A204.1 (cell line): ENCODE data around the gene CRTC1.

Experiments used
- FAIRE-seq: peaks from 2 replicates; lab custom pipeline; 2012; peaks lifted over from hg19 to GRCh38; lab: Jason Lieb, UNC

The CRTC1 gene

DNA sequence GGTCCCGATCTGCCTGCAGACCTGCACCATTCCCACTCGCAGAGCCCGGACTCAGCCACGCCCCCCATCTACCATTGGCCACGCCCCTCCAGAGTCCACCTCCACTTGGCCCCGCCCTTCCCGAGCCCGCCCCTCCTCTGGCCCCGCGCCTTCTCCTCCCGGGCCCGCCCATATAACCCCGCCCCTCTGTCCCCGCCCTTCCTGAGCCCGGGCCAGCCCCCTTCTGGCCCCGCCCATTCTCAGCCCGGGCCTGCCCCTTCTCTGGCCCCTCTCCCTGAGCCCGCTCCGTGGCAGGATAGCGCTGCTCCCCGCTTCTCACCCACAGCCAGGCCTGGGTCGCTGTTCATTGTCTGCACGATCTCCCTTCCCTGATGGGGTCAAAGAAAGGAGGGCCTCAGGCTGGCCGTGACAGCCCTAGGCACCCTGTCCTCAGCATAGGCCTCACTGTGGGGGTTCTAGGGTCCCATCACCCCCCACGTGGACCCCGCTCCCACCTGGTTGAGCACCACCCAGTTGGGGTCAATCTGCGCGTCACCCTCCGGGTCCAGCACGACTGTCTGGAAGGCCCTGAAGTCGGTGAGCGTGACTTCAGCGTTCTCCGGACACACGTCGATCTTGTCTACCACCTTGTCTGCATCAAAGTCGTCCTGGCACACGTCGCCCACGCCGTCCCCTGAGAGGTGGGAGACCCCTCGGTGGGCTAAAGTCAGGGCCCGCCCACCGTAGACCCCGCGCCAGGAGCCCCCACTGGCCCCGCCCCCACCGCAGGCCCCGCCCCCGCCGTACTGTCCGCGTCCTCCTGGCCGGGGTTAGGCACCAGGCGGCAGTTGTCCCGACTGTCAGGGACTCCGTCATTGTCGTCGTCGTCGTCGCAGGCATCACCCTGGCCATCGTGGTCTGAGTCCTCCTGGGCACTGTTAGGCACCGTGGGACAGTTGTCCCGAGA, 102.0 kb downstream of the CRTC1 start:
- no peak for FAIRE-seq

DNA sequence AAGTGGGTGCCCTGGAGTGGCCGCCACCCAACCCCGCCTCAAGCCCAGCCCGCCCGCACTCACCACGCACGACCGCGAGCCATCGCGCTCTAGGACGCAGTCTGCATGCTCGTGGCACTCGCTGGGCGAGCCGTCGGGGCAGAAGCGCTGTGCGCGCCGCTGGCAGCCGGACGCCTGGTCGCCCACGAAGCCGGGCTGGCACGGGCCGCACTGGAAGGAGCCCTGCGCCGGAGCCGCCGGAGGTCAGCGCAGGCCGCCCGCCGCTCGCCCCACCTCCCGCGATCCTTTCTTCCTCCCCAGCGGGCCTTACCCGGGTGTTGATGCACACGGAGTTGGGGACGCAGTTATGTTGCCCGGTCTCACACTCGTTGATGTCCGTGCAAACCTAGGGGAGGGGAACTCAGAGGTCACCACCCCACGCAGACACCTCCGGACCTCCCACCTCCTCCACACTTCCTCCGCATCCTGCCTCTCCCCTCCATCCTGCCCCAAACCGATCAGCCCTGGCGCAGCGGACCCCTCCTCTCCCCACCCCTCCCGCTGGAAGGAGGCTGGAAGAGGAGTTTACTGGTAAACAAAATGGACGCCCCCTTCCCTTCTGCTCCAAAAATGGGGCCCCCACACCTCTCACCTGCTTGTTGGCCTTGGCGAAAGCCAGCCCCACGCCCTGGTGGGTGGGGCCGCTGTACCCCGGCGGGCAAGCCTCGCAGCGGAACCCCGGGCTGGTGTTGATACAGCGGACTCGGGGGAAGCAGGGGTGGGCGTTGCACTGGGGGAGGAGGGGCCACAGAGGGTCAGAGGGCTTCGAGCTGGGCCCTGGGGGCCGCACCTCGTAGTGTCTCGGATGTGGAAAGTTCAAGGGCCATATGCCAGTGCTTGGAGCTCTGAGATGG, 105.3 kb downstream of the CRTC1 start:
- no peak for FAIRE-seq

DNA sequence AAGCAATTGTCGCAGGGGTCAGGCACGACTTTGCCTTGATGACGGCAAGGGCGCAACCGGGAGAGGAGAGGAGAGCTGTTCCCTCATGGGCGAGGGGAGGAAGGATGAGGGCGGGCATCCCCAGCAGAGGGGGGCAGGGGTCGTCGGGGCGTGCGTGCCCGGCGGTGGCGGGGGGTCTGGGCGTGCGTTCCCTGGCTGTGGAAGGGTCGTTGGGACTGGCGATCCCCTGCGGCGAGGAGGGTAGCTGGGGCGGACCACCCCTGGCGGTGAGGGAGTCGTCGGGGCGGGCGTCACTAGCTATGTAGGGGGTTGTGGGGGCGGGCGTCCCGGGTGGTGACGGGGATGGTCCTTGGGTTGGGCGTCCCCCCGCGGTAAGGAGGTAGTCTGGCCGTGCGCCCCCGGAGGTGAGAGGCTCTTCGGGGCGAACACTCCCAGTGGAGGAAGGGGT, 106.0 kb downstream of the CRTC1 start:
- FAIRE-seq, result no peak

DNA sequence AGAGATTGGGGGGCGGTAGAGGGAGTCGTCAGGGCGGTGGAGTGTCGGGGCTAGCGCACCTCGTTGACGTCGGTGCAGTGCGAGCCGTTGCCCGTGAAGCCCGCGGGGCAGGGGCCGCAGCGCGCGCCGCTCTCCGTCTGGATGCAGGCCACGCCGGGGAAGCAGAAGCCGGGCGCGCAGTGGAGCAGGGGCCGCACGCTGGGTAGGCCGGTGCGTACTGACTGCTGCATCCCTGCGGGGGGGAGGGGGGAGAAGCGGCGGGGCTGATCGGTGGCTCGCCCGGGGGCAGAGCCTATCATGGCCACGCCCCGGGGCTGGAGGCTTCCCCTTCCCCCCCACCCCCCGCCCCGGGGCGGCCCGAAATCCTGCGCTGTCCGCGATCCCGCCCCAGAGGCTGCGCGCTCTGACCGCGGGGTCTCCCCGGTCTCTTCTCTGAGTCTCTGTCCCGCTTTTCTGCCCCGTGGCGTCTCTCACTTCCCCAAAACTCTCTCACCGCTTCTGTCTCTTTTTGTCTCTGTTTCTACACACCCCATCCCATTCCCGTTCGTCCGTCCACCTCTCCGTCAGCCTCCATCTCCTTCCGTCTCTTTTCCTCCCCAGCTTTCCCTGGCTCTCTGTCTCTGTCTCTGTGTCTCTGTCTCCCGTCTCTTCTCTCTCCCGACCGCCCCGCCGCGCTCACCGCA, 106.5 kb downstream of the CRTC1 start:
- FAIRE-seq, result no peak

DNA sequence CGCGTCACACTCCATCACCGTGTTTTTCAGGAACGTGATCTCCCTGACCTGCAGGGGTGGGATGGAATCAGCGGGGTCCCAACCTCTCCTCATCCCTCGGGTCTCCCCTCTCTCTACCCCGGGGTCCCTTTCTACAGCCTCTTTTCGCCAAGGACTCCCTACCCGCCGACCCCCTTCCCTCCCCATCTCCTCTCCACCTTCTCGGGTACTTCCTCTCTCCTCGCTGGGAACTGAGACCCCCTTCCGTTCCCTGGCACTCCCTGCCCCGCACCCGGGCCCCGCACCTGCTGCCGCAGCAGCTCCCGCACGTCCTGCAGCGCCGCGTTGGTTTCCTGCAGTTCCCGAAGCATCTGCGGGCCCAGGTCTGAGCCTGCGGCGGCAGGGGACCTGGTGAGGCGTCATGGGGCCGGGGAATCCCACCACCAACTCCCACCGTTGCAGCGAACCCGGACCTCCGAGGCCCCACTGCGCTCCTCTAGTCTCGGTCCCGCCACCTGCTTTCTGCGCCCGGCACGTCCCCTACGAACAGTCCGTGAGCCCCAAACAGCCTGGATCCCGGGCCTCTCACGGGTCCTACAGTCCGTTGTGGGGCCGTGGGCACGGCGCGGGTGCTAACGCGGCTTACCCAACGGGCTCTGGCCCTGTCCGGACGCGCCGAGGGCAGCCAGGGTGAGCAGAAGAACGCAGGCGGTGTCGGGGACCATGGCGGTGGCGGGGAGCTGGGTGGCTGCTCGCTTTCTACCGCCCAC, 107.3 kb downstream of the CRTC1 start, which contains the start of gene COMP:
COMP (minus strand) TSS at position 740 of the 749 bp plus-strand sequence; CDS start at position 704, 36 bp downstream.
- FAIRE-seq, result no peak

DNA sequence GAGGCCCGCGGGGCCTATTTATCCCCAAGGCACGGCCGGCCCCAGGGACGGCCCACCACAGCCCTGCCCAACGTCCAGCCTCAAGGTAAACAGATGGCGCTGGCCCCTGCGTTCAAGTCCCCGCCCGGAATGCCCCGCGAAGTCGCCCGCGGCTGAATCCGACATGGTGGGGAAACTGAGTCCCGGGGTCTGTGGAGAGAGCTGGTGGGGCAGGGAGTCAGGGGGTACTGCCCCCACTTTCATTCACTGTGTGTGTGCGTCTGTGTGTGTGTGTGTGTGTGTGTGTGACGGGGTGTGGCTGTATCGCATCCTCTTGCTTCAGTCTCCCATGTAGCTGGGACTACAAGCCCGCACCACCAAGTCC, 107.8 kb downstream of the CRTC1 start:
- FAIRE-seq, result no peak

DNA sequence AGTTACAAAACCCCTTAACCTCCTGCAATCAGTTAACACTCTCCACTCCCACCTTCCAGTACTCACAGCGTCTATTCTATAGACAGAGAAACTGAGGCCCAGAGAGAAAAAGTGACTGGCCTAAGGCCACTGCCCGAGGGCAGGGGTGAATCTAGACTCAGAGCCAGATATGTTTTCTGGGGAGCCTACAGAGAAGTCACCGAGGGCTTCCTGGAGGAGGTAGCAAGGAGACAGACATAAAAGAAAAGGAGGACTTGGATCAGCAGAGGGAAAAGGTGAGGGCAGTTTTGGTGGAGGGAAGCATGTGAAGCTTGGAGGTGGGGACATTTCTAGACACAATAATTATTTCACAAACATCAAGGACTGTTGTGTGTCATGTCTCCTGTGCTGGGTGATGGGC, 109.2 kb downstream of the CRTC1 start:
- no peak for FAIRE-seq

DNA sequence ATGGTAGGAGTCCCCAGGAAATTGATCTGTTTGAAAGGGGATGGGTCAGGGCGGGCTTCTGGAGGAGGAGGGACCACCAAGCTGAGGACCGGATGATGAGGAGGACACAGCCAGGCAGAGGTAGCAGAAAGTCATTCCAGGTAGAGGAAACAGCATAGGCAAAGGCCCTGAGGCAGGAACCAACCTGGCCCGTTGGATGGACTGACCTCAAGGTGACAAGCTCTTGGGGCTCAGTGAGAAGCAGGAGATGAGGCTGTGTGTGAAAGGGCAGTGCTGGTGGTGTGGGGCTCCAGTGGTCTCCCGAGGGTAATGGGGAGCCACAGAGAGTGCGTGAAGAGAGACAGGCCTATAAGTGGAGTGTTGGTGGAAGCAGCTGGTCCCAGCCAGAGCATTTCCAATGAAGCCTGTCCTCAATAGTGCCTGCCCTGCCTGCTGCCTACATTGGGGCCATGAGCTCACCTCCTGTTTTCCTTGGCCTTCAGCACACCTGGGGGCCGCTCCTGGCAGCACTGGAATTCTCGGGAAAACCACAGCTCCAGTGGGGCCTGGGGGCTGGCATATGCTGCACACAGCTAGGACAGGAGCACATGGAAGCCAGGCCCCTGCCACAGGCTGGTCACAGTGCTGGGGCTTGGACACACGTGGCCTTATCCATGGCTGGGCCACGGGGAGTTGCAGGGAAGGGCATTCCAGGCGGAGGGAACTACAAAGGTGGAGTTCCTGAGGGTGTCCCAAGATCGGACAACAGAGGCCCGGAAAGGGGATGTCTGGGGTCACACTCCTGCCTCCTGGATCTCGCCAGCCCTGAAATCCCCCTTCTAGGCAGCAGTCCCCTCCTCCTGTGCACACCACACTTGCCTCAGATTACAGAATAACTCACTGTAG, 109.9 kb downstream of the CRTC1 start:
- no peak for FAIRE-seq

DNA sequence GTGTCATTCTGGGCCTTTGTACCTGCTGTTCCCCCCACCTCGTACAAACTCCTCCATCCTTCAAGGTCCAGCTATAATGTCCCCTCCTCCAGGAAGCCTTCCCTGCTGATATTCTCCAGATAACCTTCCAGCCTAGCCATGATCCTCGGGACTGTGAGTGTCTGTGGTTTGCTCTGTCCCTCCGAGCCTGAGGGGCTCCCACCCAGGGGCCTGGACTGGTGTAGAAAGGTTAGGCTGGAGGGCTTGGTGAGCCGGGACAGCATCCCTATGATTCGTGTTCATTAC, 110.5 kb downstream of the CRTC1 start:
- no peak for FAIRE-seq

DNA sequence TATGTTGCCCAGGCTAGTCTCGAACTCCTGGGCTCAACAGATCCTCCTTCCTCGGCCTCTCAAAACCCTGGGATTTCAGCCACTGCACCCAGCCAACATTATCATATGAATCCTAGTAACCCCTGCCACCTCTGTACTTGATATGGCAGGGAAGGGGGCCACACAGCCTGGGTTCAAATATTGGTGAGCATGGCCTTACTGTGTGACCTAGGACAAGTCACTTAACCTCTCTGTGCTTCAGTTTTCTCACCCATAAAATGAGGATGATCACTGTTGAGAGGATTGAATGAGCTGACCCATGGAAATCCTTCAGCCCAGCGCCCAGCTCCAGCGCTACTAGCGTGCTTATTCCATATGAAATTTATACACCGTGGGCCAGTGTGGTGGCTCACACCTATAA, 111.2 kb downstream of the CRTC1 start:
- no peak for FAIRE-seq

DNA sequence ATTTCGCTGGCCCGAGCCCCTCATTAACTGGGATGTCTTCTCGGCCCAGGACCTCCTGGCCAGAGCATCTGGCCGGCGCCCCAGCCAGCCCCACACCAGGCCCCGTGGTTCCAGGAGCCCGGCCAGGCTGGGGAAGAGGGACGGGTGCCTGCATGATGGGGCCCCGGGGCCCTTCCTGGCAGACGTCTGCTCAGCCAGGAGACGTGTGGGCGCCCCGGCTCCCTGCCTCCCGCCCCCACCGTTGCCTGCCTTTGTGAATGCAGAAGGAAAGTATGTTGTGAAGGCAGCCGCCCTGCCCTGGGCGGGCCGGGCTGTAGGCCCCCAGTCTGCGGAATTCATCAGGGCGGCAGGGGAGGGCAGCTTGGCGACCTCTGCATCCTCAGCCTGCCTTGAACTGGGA, 112.1 kb downstream of the CRTC1 start:
- no peak for FAIRE-seq

DNA sequence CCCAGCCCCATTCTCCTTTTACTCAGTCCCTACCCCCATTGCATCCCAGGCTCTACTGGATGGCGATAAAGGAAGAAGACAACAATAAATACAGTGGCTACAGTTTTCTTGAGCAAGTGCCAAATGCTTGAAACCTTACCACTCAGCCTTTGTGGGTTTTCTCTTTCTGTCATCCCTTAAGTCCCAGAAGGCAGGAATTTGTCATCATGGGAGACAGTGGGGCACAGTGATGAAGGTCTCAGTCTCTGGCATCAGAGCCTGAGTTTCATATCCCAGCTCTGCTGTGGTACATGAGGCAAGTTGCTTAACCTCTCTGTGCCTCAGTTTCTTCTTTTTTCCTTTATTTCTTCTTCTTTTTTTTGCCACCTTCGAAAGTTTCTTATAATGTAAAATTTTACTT, 112.8 kb downstream of the CRTC1 start:
- FAIRE-seq, result no peak

DNA sequence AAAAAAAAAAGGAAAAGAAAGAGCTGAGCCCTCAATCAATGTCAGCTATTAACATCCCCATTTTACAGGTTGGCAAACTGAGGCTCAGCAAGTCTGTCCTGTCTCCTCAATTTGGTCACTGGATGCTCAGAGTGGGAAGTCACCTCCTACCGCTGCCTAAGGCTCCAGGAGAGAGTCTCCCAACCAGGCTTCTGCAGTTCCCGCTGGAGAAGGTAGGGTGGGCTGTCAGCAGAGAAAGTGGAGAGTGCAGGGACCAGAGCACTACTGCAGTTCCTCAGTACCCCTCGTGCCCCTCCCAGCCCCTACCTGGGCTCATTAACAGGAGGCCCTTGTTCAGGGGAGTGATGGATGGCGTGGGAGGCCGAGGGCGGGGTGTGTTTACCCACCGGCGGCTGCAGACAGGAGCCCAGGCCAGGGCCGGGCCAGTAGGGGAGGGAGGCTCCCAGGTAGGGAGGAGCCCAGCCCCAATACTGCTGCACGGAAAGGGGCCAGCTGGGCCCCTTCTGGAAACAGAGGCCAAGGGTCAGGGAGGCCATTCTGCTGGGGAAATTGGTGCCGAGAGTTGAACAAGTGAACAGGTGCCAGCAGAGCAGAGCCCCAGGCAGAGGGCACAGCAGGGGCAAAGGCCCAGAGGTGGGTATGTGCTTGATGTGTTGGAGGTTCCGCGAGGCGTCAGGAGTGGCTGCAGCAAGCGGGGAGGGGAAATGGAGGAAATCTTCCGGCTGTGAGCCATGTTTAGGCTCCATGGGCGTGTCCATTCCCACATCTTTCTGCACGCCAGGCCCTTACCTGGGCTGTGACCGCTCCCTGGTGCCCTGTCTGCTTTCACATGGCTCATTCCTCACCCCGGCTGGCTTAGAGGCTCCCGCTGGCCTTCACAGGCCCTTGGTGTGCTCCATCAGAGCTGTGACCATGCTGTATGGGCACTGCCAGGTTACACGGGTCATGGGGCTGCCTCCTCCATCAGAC, 115.2 kb downstream of the CRTC1 start:
- no peak for FAIRE-seq

DNA sequence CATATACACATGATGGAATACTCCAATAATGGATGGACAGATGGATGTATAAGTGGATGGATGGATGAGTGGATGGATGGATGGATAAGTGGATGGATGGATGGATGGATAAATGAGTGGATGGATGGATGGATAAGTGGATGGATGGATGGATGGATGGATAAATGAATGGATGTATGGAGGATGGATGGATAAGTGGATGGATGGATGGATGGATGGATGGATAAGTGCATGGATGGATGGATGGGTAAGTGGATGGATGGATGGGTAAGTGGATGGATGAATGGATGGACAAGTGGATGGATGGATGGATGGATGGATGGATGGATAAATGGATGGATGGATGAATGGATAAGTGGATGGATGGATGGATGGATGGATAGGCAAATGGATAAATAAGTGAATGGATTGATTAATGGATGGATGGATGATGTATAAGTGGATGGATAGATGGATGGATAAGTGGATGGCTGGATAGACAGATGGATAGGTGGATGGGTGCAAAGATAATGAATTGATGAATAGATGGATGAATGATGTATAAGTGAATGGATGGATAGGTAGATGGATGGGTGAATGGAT, 116.0 kb downstream of the CRTC1 start:
- FAIRE-seq, result no peak

DNA sequence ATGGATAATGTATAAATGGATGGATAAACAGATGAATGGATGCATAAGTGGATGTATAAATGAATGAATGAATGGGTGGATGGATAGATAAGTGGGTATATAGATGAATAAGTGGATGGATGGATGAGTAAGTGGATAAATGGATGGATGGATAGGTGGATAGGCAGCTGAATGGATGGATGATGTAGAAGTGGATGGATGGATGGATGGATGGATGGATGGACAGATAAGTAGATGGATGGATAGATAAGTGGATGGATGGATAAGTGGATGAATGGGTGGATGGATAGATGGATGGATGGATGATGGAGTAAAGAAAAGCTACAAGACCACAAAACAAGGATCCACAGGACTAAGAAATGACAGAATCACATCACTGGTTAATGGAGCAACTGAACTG, 116.6 kb downstream of the CRTC1 start:
- FAIRE-seq, result no peak

DNA sequence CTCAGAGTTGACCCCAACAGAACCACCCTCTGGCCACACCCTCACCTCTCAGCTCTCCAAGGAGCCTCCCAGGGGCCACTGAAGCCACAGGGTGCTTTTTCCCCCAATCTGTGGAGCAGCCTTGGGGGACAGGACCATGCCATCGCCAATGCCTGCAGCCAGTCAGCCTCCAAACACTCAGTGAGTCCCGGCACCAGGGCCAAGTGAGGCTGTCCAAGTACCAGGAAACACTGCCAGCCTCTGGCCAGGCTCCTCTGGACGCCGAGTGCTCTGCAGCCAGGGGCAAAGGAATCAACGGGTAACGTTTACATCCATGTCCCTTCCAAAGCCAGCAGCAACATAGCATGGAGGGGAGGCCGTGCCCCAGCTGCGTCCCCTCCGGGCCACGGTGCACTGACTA, 117.2 kb downstream of the CRTC1 start:
- no peak for FAIRE-seq

DNA sequence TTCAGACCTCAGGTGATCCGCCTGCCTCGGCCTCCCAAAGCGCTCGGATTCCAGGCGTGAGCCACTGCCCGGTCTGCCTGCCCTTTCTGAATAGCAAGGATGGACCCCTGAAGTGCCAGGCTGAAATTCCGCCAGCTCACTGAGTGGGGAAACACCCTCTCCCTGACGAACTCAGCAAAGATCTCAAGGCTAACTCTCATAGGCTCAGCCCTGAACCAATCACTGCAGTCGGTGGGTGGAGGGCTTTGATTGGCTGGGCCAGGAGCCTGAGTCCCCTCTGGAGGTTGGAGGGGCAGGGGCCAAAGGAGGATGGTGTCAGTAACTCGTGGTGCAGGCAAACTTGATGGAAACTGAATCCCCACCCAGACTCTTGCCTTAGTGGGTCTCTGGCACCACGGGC, 118.9 kb downstream of the CRTC1 start:
- FAIRE-seq, result no peak

DNA sequence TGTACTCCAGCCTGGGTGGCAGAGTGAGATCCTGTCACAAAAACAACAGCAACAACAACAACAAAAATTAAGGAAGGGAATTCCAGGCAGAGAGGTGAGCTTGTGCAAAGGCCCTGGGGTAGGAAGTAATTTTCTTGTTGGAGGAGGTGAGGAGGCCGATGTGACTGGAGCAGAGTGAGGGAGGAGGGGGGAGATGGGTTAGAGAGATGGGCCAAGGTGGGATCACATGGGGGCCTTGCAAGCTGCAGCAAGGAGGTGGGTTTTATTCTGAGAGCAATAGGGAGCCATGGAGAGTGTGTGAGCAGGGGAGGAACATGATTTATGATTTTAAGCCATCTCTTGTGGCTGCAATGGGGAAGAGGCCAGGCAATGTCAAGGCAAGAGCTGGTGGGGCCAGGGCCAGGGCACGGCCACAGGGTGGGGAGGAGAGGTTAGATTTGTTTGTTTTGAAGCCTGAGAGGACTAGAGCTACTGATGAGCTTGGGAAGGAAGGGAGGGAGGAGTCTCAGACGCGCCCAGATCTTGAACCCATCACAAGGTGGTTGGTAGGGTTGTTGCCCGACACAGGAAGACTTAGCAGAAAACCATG, 120.2 kb downstream of the CRTC1 start:
- FAIRE-seq, result no peak

DNA sequence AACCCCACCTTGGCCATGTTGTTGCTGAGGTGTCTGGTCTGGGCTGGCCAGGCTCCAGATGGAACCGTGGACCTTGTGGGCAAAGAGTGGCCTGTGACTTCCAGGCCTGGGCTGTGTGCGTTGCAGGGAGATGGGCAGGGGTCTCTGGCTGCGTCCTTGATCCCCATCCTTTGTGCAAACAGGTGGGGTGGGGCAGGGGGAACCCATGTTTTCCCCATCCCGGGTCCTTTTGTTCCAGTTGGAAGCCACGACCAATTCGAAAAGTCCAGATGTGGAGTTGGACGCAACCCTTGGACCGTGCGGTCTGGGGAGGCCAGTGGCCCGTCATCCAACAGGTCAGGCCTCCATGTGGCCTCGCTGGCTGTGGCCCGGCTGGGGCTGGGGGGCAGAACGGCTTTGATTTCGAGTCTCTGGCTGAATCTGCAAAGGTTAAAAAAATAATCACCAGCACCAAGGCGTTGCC, 120.7 kb downstream of the CRTC1 start:
- no peak for FAIRE-seq
